NCI-H1105 (cell line): ENCODE measurements around the gene SLC5A4.
A peak's percentile ranks its signal among the peaks of the same experiment; 100 is the strongest.

ENCODE experiments used
- DNase-seq: peaks from one replicate; lab custom pipeline; 2025; lab: John Stamatoyannopoulos, UW

SLC5A4 gene

GRCh38 chr22:32232191-32232830 lies 22.8 kb downstream of the SLC5A4 start:
- DNase-seq = no peak

GRCh38 chr22:32226326-32227104 lies 28.6 kb downstream of the SLC5A4 start:
- no peak for DNase-seq

- no peak for DNase-seq
Observed at GRCh38 chr22:32222991-32223390, 32.2 kb downstream of the SLC5A4 start.

- no peak for DNase-seq
Observed at GRCh38 chr22:32219026-32219425, 36.1 kb downstream of the SLC5A4 start.

- DNase-seq = no peak
Observed at GRCh38 chr22:32218470-32218869, 36.7 kb downstream of the SLC5A4 start.

- DNase-seq = no peak
Observed at GRCh38 chr22:32217465-32217864, 37.7 kb downstream of the SLC5A4 start.

- no peak for DNase-seq
Observed at GRCh38 chr22:32216911-32217310, 38.2 kb downstream of the SLC5A4 start.

GRCh38 chr22:32211011-32211410 lies 44.1 kb downstream of the SLC5A4 start:
- DNase-seq = no peak

- DNase-seq = no peak
Observed at GRCh38 chr22:32208681-32209080, 46.5 kb downstream of the SLC5A4 start.

- no peak for DNase-seq
Observed at GRCh38 chr22:32207971-32208480, 47.1 kb downstream of the SLC5A4 start.

GRCh38 chr22:32206774-32207758 lies 48.1 kb downstream of the SLC5A4 start:
- no peak for DNase-seq

- DNase-seq = no peak
Observed at GRCh38 chr22:32205974-32206773, 49.0 kb downstream of the SLC5A4 start.

- DNase-seq = peak; percentile 74
Observed at GRCh38 chr22:32204856-32205722, 50.1 kb downstream of the SLC5A4 start, which contains the start of gene RFPL2. TSS of gene RFPL2 (minus strand) at chr22:32205073. CDS start at chr22:32202451, 2,622 bp downstream.

- DNase-seq = peak; percentile 52
Observed at GRCh38 chr22:32204040-32204855, 50.9 kb downstream of the SLC5A4 start.

- peak; percentile 2 for DNase-seq
Observed at GRCh38 chr22:32203181-32204039, 51.7 kb downstream of the SLC5A4 start.

- peak; percentile 52 for DNase-seq
Observed at GRCh38 chr22:32202539-32203180, 52.5 kb downstream of the SLC5A4 start.

GRCh38 chr22:32202161-32202538 lies 53.0 kb downstream of the SLC5A4 start:
- DNase-seq = no peak

GRCh38 chr22:32200752-32201151 lies 54.4 kb downstream of the SLC5A4 start:
- no peak for DNase-seq
